ENCODE data around the gene PRKG1.

DNA sequence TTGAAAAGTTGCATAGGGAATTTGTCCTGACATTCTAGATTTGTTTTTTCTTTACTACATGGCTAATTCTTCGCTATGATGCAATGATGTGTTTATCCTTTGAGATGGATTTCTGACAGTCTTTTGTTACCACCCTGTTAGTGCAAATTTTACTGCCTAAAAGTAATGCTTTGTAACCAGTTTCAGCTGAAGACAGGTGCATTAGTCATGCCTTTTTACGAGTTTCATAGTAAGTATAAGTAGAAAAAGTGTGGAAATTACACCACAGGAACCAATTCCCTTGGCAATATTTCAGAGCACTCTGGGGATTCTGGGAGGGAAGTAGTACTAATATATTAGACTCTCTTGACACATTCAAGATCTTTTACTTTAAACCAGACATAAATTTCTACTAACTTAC is 982.0 kb downstream of the PRKG1 start:
- TF ChIP-seq POLR2AphosphoS5 (IDR thresholded peaks at IDR 0.05; ENCODE audit: low read depth, low read length) (no peak), REST (IDR thresholded peaks at IDR 0.05; ENCODE audit: insufficient read depth in 1 of 2, low read depth in 2 of 2, low read length in 2 of 2) (no peak), FOXP2 (optimal IDR thresholded peaks at IDR 0.05; ENCODE audit: borderline replicate concordance, extremely low read depth, extremely low read length, insufficient read depth) (no peak)
